OCI-LY3 (cell line): ENCODE data around the gene GPR45.

Experiments
- CTCF ChIP-seq: fragments of 200-600, 300-600 bp; sonication (generic); IDR thresholded peaks from 2 replicates; pipeline ENCODE4 v1.5.1; 2014; ENCODE audit warnings: antibody characterized with exemption, low read length, low read depth
- EZH2phosphoT487 ChIP-seq: fragments of 200-600 bp; shearing (Covaris generic); IDR thresholded peaks from 2 replicates; pipeline ENCODE4 v1.6.1; 2018; ENCODE audit warnings: antibody characterized with exemption, mixed run types, low read depth

GRCh38 chr2:105237045-105237765 lies 4.3 kb upstream of the GPR45 start:
- no peak for TF ChIP-seq CTCF
- TF ChIP-seq EZH2phosphoT487: no peak
